Common myeloid progenitor, CD34-positive (primary cell): ENCODE results near the gene KRT7.

Experiments
- CTCF ChIA-PET: fragments of 350-600 bp; sonication (Branson Sonifier 250); formaldehyde crosslinking; loops from one replicate; lab custom pipeline; 2021; ENCODE audit warnings: antibody characterized with exemption; lab: Charles Lee
- POLR2A ChIA-PET: fragments of 350-600 bp; sonication (Branson Sonifier 250); formaldehyde crosslinking; loops from one replicate; lab custom pipeline; 2021; ENCODE audit warnings: antibody characterized with exemption; lab: Charles Lee
- DNase-seq, 3 donors: peaks; one replicate each; pipeline versions ENCODE4 v3.0.0 to v3.0.0-alpha.2; 2013
- H3K27ac ChIP-seq, 2 experiments: 1 replicate in 1 of 2; 2 replicates in 1 of 2; pipeline ENCODE4 v1.7.0; 2013; ENCODE audit warnings: inconsistent platforms in 2 of 2, low read length in 2 of 2, mild to moderate bottlenecking in 2 of 2, low read depth in 1 of 2, moderate library complexity in 1 of 2; ENCODE audit not compliant: severe bottlenecking in 2 of 2, insufficient read depth in 1 of 2, poor library complexity in 1 of 2
- H3K27me3 ChIP-seq, 5 experiments: replicated peaks in 2 of 5; 1 replicate in 3 of 5; 2 replicates in 2 of 5; pipeline versions ENCODE4 v1.6.1 to v1.7.0; 2013; ENCODE audit warnings: low read length in 4 of 5, mild to moderate bottlenecking in 2 of 5, moderate library complexity in 2 of 5, inconsistent platforms in 1 of 5; ENCODE audit not compliant: insufficient read depth in 5 of 5, control insufficient read depth in 4 of 5
- H3K36me3 ChIP-seq, 4 experiments: 1 replicate in 2 of 4; 2 replicates in 2 of 4; pipeline versions ENCODE4 v1.6.1 to v1.7.0; 2013; ENCODE audit warnings: low read length in 3 of 4, control low read depth in 1 of 4, mild to moderate bottlenecking in 1 of 4; ENCODE audit not compliant: control insufficient read depth in 4 of 4, insufficient read depth in 4 of 4
- H3K4me1 ChIP-seq, 4 experiments: 1 replicate in 3 of 4; 2 replicates in 1 of 4; pipeline versions ENCODE4 v1.6.1 to v1.7.1; 2013; ENCODE audit warnings: low read length in 3 of 4, mild to moderate bottlenecking in 3 of 4, control low read depth in 1 of 4, inconsistent platforms in 1 of 4, moderate library complexity in 1 of 4; ENCODE audit not compliant: control insufficient read depth in 4 of 4, insufficient read depth in 4 of 4; ENCODE audit errors: control extremely low read depth in 1 of 4
- H3K4me3 ChIP-seq, 7 experiments: 1 replicate in 4 of 7; 2 replicates in 3 of 7; pipeline versions ENCODE4 v1.5.1 to v1.7.0; 2013; ENCODE audit warnings: mild to moderate bottlenecking in 7 of 7, low read length in 6 of 7, moderate library complexity in 6 of 7, inconsistent platforms in 2 of 7, low read depth in 2 of 7, control low read depth in 1 of 7; ENCODE audit not compliant: insufficient read depth in 4 of 7, control insufficient read depth in 1 of 7; ENCODE audit errors: extremely low read depth in 1 of 7
- H3K9me3 ChIP-seq, 5 experiments: 1 replicate in 4 of 5; 2 replicates in 1 of 5; pipeline versions ENCODE4 v1.6.1 to v1.7.1; 2013; ENCODE audit warnings: low read length in 4 of 5, mild to moderate bottlenecking in 2 of 5, inconsistent platforms in 1 of 5, low read depth in 1 of 5, moderate library complexity in 1 of 5; ENCODE audit not compliant: control insufficient read depth in 4 of 5, insufficient read depth in 2 of 5; ENCODE audit errors: control extremely low read depth in 1 of 5
- WGBS: methylation state at CpG from one replicate; pipeline ENCODE4 v1.1.5; 2013; ENCODE audit not compliant: insufficient coverage; 5-methylcytosine and 5-hydroxymethylcytosine counted together

Gene KRT7

GRCh38 chr12:52228931-52229330 lies 4.1 kb upstream of the KRT7 start:
- 93% methylated on average over 5 of the region's 6 CpGs for WGBS
- Histone ChIP-seq H3K27me3 (peaks cover 5 to 52% (median 24%) of the 10 kb centered on the region in 5 experiments), H3K27ac (no peak overlapping the region), H3K4me3 (no peak overlapping the region), H3K4me1 (peaks cover 0 to 8% (median 1%) of the 10 kb centered on the region in 4 experiments), H3K36me3 (no peaks in the 10 kb centered on the region), H3K9me3 (peaks cover 0 to 6% (median 0%) of the 10 kb centered on the region in 5 experiments)
- CTCF ChIA-PET, result interaction anchor here (0.7 to 2.3 kb wide), 6 partner anchors 9 to 90 kb away, joined by 3 to 10 read pairs (median 4); no protein-coding TSS in a partner anchor
- POLR2A ChIA-PET, result no interaction called here
- no peak for DNase-seq

- POLR2A ChIA-PET, result no interaction called here
- H3K36me3 ChIP-seq, result no peaks in the 10 kb centered on the region
- DNase-seq, result no peak
- peaks cover 0 to 8% (median 1%) of the 10 kb centered on the region in 4 experiments for H3K4me1 ChIP-seq
- peaks cover 2 to 58% (median 24%) of the 10 kb centered on the region in 5 experiments for H3K27me3 ChIP-seq
- H3K4me3 ChIP-seq, result no peak overlapping the region
- WGBS, result 100% methylated on average over 1 of the region's 2 CpGs
- no peak overlapping the region for H3K27ac ChIP-seq
- CTCF ChIA-PET, result interaction anchor here (0.7 to 2.3 kb wide), 6 partner anchors 8 to 89 kb away, joined by 3 to 10 read pairs (median 4); no protein-coding TSS in a partner anchor
- H3K9me3 ChIP-seq, result no peaks in the 10 kb centered on the region
Measured at GRCh38 chr12:52229836-52230343, 3.2 kb upstream of the KRT7 start.

GRCh38 chr12:52230364-52231281 lies 2.4 kb upstream of the KRT7 start:
- WGBS, result 89% methylated on average over 6 of the region's 8 CpGs
- CTCF ChIA-PET, result interaction anchor here (1.2 to 2.3 kb wide), 5 partner anchors 8 to 74 kb away, joined by 3 to 10 read pairs (median 5); no protein-coding TSS in a partner anchor

GRCh38 chr12:52231305-52232202 lies 1.5 kb upstream of the KRT7 start:
- WGBS, result 75% methylated on average over 10 of the region's 16 CpGs
- H3K27me3 ChIP-seq, result peaks cover 0 to 63% (median 24%) of the 10 kb centered on the region in 5 experiments
- H3K36me3 ChIP-seq, result no peaks in the 10 kb centered on the region
- H3K4me1 ChIP-seq, result peaks cover 0 to 8% (median 1%) of the 10 kb centered on the region in 4 experiments
- no peaks in the 10 kb centered on the region for H3K9me3 ChIP-seq
- CTCF ChIA-PET, result interaction anchor here (0.7 to 1.8 kb wide), 5 partner anchors 9 to 63 kb away, joined by 3 to 5 read pairs (median 3); no protein-coding TSS in a partner anchor
- no peak overlapping the region for H3K4me3 ChIP-seq
- no peak overlapping the region for H3K27ac ChIP-seq
- DNase-seq, result no peak
- POLR2A ChIA-PET, result interaction anchor here (1.3 kb wide), 1 partner anchor 12 kb away, joined by 3 read pairs; no protein-coding TSS in a partner anchor

More at GRCh38 chr12:52230364-52231281, 2.4 kb upstream of the KRT7 start:
- H3K4me3 ChIP-seq, result no peak overlapping the region
- DNase-seq, result no peak
- POLR2A ChIA-PET, result interaction anchor here (1.3 kb wide), 1 partner anchor 13 kb away, joined by 3 read pairs; no protein-coding TSS in a partner anchor
- H3K27me3 ChIP-seq, result peaks cover 0 to 62% (median 24%) of the 10 kb centered on the region in 5 experiments
- no peak overlapping the region for H3K27ac ChIP-seq
- no peaks in the 10 kb centered on the region for H3K9me3 ChIP-seq
- H3K4me1 ChIP-seq, result peaks cover 0 to 8% (median 1%) of the 10 kb centered on the region in 4 experiments
- H3K36me3 ChIP-seq, result no peaks in the 10 kb centered on the region

GRCh38 chr12:52232203-52232673 lies 805 bp upstream of the KRT7 start:
- 79% methylated on average over 9 of the region's 12 CpGs for WGBS
- H3K27me3 ChIP-seq, result peaks cover 0 to 63% (median 24%) of the 10 kb centered on the region in 5 experiments
- no peak for DNase-seq
- POLR2A ChIA-PET, result interaction anchor here (0.7 to 1.3 kb wide), 2 partner anchors 10 to 11 kb away, joined by 3 read pairs; no protein-coding TSS in a partner anchor
- no peak overlapping the region for H3K27ac ChIP-seq
- no peak overlapping the region for H3K4me3 ChIP-seq
- H3K9me3 ChIP-seq, result no peaks in the 10 kb centered on the region
- no peaks in the 10 kb centered on the region for H3K36me3 ChIP-seq
- CTCF ChIA-PET, result interaction anchor here (0.7 to 1.8 kb wide), 5 partner anchors 10 to 63 kb away, joined by 3 to 5 read pairs (median 3); no protein-coding TSS in a partner anchor
- peaks cover 0 to 8% (median 1%) of the 10 kb centered on the region in 4 experiments for H3K4me1 ChIP-seq
